Measurements from ENCODE around the gene PRPF6.

PRPF6 gene

DNA sequence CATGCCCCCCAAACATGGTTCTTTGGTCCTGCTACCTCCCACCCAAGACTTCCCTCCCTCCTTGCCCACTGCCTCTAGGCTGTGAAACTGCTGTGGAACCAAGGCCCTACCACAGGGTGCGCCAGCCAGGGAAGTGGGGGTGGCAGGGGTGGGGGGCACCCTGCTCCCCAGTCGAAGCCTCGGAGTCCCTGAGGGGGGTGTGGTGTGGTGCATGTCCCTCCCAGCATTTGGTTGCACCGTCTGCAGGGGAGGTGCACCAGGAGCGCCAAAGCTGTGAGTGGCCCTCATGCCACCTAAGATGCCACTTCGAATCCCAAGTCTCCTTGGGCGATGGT lies 96.6 kb downstream of the PRPF6 start:
- DNase-seq (ENCODE audit: low read depth), result no peak

DNA sequence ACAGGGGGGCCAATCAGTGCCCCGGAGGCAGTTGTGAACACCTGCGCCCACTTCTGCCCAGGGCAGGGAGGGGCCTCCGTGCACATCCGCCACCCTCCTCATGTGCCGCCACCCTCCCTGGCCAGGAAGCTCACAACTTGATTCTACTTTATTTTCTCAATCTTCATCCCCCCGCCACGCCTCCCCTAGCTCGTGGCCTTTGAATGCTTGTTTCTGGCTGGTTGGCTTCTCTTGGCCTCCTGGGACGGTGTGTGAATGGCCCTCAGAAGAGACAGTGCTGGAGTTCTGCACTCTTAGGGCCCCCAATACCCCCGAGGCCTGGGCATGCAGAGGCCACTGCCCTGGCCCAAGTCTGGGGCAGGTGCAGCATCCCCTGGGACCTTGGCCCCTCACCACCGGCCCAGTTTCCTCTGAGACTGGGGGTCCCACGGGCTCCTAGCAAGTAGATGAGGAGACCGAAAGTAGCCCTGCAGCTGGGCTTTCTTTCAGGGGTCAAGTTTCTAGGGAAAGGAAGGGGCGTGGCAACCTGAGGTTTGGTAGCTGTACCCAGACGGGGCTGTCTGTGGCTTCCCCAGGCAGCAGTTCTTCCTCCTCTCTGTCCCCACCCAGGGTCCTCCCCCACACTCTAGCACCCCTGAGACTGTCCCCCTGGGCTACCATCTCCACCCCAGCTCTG lies 97.1 kb downstream of the PRPF6 start:
- DNase-seq (ENCODE audit: low read depth), result no peak

DNA sequence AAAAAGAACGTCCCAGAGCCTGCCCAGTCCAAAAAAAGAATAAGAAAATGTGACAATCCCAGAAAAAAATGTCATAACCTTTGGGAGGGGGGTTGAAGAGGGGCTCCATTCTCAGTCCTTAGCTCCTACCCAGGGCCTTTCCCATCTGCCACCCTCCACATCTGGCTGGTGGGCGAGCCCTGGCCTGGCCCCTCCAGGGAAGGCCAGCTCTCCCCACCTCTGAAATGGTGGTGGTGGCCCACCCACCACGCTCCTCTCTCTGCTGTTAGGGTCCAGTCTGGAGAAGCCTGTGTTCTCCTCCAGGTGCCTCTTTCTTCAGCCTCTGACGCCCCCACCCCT lies 98.0 kb downstream of the PRPF6 start:
- no peak for DNase-seq (ENCODE audit: low read depth)

DNA sequence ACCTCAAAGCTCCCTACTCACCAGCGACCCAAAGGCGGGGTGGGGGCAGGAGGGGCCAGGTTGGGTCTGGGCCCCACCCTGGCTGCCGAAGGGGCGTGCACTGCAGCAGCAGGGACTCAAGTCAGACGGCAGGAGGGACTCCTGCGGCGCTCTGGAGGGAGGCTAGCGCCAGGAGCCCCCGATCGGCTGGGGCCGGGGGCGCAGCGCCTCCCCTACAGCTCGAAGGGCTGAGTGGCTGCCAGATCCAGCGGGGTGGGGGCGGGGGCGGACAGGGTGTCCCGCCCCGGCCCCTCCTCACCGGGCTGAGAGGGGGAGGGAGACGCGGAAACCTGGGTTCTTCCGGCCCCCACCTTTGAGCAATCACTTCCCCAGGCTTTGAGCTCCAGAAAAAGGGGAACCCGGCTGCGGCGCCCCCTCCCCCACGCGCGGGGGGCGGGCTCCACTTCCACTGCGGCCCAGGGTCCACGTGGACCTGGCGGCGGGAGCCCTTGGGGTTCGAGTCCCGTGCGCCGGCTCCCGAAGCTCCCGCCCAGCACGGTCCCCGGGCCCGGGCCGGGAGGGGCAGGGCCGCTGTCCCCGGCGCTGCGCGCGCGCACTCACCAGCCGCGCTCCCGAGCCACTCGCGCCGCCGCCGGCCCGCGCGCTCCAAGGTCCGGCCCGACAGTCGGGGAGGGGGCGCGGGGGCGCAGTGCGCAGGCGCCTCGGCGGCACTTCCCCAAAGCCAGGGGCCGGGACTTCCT lies 98.5 kb downstream of the PRPF6 start, which contains the start of gene RGS19:
Gene RGS19 (minus strand): TSS at position 246 of the 740 bp plus-strand sequence. CDS start 2,632 bp downstream, outside the sequence.
- DNase-seq (ENCODE audit: low read depth), result no peak

DNA sequence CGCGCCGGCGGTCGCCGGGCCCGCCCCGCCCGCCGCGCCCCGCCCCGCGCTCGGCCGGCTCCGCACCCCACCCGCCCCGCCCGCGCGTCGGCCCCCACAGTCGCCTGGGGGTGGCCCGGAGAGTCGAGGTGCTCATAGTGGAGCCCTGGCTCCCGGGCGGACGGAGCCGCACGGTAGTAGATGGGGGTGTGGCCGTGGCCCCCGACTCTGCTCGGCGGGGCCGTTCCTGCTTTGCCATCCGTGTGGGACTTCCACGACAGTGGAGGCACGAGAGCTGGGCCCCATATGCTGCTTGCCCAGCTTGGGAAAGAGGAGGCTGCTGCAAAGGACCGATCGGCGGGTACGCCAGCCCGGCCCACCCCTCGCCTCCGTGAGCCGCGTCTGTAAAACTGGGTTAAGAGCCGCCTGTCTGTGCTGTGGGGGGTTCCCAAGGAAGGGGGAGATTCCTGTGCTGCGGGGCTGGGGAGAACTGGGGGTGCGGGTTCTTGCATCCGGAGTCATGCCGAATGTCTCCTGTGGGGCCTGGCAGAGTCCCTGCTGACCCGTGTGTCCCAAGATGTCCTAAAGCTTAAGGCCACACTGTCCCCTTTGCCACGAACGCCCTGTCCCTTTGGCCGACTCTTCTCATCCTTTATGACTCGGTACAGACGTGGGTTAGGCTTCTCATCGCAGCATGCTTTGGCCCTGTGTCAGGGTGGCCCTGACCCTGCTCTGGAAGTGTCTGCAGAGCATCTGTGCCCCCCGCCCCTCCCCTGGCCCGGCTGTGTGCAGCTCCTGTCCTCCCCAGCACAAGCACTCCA lies 99.3 kb downstream of the PRPF6 start, which contains the start of gene OPRL1:
Gene OPRL1 (plus strand): TSS at position 70 of the 800 bp plus-strand sequence. CDS start 12,639 bp downstream, outside the sequence.
- DNase-seq (ENCODE audit: low read depth), result no peak

DNA sequence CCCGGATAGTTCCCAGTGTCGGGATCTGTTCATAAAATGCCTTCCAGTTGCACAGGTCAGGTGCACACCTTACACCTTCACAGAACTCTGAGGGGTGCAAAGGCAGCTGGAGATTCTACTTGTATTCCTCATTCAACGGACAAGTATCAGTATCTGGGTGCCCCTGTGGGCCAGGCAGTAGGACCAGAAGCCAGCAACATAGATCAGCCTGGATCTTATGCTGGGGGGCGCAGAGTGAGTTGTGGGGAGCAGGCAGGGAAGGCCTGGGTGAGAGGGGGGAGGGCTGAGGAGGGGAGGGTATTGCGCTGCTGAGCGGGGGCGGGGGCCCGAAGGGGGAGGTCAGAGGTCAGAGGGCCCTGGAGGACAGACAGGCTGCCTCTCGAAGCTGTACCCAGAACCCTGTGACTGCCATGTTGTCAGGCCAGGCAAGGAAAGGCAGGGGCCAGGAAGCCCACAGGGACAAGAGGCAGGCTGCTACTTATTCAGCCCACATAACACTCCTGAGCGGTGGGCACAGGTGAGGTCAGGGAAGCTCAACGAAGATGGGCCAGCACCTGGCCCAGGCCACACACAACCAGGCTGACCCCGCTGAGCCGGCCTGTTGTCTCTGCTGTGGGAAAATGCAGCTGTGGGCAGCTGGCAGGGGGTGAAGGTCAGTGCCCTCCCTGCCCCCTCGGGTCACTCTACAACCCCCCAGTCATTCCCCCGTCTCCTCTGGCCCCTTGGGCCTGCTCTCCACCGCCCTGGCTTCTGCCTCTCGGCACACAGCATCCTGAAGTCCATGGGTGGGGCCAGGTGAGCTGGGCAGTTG lies 100.1 kb downstream of the PRPF6 start:
- no peak for DNase-seq (ENCODE audit: low read depth)

DNA sequence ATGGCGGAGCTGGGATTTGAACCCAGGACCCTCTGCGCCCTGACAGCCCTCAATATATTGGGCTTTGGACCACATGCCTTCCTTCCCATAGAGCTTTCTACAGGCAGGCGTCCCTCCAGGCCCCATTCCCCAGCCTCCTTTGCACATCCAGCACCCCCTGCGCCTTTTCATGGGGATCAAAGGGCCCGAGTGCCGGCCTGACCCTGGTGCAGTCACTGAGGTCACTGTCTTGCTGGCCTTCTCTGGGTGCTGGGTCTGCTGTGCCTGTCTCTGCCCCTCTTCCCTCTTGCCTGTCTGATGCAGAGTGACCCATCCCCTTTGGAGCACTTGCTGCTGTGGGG lies 100.7 kb downstream of the PRPF6 start:
- no peak for DNase-seq (ENCODE audit: low read depth)

DNA sequence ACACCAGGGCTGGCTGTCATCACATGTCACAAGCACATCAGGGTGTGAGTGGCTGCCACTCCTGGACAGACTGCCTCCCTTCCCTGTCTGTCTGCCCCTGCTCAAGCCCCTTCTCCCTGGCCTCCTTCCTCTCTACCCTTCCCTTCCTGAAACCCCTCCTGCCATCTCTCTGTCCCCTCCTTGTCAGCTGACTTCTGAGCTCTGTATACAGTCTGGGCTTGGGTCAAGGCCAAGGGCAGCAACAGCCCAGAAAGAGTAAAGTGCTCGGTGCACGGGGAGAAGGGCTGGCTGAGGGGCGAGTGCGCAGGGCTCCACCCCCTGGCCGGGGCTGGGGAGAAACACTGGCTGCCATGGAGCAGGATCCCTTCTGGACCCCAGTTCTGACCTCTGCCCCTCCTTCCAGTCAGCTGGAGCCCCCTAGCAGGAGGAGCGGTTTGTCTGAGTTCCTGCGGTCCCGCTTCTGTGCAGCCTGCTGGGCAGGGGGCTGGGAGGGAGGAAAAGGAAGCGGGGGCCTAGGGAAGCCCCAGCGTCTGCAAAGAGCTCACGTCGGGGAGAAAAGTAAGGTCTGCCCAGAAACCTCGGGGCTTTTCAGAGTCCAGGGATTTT lies 101.3 kb downstream of the PRPF6 start:
- no peak for DNase-seq (ENCODE audit: low read depth)
